Activated CD8-positive, alpha-beta memory T cell treated with anti-CD3 and anti-CD28 coated beads for 1 hour (primary cell): Measurements from ENCODE around the gene DCAF11.

Experiments used
- DNase-seq, 2 donors: peaks; one replicate each; pipeline ENCODE4 v3.0.0-alpha.2; 2020; ENCODE audit warnings: low read depth in 1 of 2; ENCODE audit errors: extremely low read depth in 1 of 2

Gene DCAF11

DNA sequence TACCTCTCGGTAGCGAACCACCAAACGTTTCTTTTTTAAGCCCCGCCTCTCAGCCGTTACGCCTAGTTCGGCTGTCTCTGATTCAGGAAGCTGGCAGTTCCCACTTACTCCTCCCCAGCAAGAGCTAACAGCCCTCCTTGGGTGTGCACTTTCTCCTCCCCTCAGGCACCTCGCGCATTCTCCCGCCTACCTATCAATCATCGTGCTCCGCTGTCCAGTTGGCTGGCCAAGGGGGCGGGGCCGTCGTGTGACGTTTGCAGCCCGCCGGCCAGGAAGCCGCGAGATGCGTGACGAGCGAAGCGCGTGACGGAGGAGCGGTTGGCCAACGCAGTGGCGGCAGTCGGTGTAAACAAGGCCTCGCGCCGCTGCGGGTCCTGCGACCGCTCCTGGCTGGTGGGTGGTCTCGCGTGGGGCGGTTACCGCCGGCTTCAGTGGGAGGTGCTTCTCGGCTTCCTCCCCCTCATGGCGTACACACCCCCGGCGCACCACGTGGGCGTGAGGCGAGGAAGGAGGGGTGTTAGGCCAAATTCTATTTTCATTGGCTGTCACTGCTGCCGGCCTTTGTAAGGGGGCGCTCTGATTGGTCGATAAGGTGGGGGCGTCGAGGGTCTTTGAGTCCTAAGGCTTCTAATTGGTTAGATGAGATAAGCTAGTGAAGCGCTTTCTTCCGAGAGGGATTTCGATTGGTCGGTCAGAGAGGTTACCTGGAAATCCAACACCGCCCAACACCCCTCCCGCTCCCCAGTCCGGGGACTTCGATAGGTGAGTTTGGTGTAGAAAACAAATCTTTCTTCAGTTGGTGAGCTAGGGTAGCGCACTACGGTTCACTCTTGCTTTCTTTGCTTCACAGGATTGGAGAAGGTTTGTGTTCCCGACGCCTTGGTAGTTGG, at the start of gene DCAF11, which contains the start of gene NRL:
TSS of gene DCAF11 (plus strand) at position 246 of the 890 bp plus-strand sequence. CDS start 818 bp downstream, outside the sequence.
TSS of gene NRL (minus strand) at position 418 of the 890 bp plus-strand sequence. CDS start 32,101 bp downstream, outside the sequence.
- peak; percentile 94 to 97 for DNase-seq

DNA sequence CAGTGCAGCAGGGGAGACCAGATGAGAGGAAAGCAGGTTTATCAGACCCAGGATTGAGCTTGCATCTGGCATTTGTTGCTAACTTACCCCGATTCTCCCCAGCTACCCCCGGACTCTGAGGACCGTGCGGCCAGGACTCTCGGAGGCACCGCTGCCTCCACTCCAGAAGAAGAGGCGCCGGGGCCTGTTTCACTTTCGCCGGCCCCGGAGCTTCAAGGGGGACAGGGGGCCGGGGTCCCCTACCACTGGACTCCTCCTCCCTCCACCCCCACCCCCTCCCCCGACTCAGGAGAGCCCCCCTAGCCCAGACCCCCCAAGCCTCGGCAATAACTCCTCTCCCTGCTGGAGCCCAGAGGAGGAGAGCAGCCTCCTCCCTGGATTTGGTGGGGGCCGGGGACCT, 49.7 kb upstream of the DCAF11 start:
- DNase-seq: no peak

DNA sequence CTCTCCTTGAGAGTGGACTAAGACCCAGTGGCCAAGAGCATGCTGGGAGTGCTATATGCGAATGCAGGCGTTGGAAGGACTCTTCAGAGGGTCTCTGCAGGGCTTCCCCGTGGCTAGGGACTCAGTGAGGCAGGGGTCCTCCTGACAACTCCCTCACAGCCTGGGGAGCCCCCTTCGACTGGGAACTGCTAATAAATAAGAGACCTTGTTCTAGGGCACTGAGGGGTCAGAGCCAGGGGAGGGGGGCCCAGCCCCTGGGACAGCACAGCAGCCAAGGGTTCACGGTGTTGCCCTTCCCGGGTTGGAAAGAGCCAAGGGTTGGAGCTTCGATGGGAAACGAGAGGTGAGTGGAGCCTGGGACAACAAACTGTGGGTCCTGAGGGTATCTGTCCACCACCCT, 49.2 kb upstream of the DCAF11 start:
- DNase-seq: no peak

DNA sequence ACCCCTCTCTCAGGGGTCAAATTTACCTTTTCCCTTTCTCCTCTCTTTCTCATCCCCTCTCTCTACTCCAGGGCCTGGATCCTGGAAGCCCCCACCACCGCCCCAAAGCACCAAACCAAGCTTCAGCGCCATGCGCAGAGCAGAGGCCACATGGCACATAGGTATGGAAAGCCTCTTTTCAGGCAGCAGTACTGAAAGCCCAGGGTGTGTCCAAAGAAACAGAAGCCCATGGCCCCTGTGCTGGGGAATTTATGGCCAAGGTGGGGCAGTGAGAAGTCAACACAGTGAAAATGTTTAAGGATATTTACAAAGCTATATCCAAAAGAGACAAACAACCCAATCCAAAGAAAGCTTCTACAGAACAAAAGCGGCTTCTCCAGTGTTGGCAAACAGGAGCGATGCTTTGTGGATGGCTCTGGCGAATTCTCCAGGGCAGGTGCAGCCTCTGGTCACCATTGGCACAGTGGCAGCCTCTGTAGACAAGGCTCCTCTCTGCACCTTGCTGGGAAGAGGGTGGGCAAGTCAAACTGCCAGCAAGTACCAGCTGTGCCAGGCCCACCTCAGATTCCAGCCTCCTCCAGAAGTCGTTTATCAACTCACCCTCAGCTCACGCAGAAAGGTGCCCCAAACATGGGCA, 48.0 kb upstream of the DCAF11 start:
- DNase-seq: no peak

DNA sequence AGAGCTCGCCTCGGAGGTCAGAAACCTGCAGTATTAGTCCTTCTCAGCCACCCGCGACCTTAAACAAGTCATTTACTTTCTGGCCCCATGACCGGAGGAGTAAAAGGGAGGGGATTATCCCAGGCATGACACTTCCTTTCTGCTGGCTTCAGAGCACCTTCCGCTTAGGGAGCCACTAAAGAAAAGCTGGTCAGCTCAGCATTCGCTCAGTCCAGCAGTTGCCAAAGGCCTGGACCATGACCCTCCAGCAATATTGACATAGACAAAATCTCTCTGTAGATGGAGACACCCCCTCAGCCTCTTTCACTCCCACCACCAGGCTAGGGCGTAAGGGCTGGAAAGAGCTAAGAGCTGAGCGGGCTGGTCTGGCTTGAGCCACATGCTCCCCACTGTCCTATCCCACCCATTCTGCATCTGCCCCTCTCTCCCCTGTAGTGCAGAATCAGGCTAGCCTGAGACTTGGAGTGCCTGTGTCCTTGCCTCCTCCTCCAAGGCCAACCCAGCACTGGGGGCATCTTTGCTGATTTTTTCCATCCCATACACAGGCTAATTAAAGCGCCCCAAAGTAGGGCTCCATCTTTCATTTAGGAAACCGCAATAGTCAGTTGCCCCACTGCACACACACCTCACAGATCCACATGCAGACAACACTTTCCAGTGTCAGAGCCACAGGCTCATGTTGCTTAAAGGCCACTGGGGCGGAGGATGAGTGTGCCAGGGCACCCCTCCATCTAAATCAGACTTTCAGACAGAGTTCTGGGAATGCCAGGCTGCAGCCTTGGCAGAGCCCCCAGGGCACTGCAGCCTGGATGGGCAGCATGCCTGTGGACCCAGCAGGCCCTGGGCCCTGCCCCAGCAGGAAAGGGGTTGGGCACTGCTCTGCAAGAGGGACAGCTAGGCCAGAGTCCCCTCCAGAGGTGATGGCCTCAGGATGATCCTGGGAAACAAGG, 47.2 kb upstream of the DCAF11 start:
- DNase-seq: no peak

DNA sequence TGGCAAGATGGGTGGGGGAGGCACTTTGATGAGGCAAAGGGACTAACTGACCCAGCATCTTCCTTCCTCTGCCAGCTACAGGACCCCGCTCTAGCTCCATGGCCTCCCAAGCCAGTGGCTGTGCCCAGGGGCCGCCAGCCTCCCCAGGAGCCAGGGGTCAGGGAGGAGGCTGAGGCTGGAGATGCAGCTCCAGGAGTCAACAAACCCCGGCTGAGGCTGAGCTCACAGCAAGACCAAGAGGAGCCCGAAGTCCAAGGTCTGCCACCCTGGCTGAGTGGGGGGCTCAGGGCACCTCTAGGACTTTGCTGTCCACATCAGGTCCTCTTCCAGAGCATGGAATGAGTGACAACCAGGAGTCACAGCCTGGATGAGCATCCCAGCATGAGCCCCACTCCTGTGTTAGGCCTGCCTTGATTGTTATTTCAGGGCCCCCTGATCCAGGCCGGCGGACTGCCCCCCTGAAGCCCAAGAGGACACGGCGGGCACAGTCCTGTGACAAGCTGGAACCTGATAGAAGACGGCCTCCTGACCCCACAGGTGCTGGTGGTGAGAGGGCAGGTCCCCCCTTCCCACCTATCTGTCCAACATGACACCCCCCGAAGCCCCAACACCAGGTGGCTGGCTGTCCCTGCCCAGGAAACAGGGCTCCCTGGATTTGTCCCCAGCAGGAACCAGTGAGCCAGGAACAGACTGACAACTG, 45.7 kb upstream of the DCAF11 start:
- no peak for DNase-seq

DNA sequence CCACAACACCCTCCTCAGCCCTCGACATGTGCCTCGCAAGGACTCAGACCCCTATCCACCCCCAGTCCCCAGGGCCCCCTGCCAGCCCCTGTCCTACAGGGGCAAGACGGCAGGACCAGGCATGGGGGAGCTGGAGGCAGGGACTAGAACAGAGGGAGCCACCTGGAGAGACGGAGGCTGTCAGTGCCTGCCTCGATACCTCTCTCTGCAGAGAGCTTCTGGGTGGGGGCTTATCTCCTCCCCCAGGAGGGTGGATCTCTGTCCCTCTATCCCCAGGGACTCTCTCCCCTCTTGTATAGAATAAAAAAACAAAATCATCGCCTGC, 45.2 kb upstream of the DCAF11 start:
- no peak for DNase-seq

DNA sequence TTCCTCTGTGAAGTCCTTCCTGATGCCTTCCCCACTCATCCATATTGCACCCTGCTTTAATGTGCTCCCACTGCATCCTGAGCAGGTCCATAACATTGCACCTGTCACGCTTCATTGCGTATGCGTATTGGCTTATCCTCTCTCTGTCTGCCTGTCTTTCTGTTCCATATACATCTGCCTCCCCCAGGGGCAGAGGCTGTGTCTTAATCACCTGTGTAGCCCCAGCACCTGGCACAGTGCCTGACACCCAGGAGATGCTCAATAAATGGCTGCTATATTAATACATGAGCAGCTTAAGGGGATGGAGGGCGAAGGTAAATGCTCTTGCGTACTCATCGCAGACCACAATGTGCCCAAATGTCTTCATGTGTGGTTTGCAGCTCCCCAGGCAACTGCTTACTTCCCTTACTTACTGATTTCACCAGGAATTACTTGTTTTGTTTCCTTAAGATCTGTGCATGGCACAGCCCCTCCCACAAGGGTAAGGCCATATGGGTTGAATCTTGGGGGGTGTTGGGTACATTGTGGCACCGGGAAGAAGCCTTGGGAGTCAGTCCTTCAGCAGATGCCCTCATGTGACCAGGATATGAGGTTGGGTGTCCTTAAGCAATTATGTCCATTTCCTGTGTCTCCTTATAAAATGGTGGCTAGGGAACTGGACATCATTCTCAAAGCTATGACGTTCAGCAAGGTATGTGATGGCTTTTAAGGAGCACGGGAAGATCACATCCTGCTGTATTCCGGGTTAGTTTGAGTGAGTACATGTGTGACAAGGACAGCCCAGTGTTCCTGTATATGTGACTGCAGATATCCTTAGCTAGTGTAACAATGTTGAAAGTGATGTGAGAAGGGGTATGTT, 44.1 kb upstream of the DCAF11 start:
- no peak for DNase-seq

DNA sequence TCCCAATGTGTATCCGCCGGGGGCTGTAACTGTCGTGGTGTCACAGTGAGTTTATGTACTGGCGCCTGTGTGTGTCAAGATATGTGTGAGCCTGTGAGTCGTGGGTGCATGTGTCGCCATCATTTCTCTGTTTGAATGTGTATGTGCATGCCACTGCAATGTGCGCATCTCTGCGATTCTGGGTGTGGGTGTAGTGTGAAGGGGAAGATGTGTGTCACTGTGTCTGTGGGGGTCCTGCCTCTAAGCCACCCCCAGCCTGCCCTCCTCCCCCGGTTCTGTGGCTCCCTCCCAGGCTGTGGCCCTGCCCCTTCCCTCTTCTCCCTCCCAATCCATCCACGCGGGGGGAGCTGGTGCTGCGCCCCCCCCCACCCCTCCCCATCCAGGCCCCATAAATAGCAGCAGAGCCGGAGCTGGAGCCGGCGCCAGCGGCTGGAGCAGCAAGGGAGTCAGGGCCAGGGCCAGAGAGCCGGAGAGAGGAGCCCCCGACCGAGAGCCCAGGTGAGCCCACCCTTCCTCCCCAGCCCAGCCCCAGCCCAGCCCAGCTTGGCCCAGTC, 43.4 kb upstream of the DCAF11 start, which contains the start of gene CPNE6:
TSS of gene CPNE6 (plus strand) at position 419 of the 554 bp plus-strand sequence. CDS start 1,375 bp downstream, outside the sequence.
- no peak for DNase-seq

DNA sequence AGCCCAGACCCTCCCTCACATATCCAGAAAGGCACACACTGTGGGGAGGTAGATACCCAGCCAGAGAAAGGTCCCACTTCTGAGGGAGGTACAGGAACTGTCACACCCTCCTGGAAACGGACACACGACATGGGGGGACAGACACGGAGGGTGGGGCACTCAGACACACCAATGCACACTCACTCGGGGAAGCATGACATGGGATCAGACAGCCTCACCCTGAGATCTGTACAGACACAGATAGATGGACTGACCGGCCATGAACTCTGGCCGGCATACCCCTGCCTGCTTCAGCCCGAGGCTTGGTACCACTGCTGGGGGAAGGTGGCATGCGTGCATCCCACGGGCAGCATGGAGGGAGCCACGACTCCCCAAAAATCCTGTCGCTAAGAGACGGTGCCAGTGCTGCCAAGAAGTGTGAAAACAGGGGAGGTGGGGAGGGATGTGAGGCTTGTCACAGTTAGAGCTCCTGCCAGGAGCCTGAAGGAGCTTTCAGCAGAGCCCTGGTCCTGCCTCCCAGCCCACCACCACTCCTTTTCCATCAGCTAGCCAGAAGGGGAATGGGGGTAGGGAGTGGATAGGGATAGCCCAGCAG, 42.6 kb upstream of the DCAF11 start:
- DNase-seq: no peak

DNA sequence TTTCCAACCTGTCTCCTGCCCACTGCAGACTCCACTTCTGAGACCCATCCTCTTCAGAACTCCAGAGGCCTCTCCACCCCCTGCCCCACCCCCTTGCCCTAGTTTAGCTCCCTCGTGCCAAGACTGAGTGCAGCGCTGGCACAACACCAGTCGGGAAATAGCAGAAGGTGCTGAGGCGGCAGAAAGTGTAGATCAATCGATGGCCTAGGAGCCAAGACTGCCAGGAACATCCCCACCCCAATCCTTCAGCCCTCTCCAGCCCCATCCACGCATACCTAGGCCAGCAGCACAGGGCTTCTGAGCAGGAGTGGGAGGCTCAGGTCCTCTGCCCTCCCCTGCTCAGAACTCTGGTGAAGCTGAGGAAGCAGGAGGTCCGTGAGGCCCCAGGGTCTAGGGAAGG, 42.1 kb upstream of the DCAF11 start:
- DNase-seq: no peak

DNA sequence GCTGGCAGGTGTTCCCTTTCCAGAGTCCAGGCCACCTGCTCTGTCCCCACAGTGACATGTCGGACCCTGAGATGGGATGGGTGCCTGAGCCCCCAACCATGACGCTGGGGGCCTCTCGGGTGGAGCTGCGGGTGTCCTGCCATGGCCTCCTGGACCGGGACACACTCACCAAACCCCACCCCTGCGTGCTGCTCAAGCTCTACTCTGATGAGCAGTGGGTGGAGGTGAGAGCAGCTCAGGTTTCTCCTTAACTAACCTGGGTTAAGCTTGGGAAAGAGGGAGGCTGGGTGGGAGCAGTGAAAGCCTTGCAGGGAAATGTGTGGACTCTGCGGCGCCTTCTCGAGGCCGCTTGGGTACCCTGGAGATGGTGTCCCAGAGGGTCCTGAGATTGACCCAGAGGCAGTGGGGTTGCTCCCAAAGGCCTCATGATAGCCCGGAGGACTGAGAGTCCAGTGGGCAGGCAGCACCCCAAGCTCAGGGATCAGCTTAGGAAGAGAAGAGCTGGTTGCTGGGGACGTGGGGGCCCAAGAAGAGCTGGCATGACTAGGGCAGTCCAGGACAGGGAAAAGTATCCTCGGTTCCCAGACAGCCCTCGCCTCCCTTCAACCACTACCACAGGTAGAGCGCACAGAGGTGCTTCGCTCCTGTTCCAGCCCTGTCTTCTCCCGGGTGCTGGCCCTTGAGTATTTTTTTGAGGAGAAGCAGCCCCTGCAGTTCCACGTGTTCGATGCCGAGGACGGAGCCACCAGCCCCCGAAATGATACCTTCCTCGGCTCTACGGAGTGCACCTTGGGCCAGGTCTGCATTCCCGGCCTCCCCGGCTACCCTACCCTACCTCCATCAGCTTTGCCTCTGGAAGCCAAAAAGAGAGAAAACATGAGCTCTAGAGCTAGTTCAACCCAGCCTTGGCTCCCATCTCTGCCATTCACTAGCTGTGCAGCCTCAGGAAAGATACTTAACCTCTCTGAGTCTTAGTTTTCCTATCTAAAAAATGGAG, 41.4 kb upstream of the DCAF11 start:
- no peak for DNase-seq

DNA sequence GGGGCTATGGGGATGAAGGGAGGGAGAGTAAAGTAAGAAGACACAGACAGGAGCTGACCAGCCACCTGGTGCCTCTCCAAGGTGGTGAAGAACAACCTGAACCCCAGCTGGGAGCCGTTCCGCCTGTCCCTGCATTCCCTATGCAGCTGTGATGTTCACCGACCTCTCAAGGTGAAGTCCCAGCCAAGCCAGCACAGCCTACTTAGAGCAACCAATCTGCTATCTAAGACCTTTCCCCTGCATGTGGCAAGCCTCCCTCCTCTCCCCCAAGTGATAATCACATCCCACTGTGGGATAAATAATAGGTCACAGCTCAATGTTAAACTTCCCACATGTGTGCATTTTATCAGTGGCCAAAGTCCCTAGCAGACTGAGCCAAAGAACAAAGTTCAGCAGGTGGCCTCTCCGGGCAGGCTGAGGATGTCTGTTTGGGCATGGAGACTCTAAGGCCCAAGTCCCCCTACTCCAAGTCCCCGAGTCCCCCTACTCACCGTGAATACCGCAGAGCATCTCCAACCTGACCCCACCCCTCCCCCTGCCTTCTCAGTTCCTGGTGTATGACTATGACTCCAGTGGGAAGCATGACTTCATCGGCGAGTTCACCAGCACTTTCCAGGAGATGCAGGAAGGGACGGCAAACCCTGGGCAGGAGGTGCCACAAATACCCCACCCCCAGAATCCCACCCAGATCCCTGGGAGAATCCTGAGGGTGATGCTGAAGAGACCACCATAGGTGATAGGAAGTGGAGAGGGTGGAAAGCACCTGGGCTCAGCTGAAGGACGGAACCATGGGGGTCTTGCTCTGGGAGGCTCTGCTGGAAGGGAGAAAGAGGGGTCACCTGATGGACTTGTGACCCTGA, 39.7 kb upstream of the DCAF11 start:
- DNase-seq: no peak

DNA sequence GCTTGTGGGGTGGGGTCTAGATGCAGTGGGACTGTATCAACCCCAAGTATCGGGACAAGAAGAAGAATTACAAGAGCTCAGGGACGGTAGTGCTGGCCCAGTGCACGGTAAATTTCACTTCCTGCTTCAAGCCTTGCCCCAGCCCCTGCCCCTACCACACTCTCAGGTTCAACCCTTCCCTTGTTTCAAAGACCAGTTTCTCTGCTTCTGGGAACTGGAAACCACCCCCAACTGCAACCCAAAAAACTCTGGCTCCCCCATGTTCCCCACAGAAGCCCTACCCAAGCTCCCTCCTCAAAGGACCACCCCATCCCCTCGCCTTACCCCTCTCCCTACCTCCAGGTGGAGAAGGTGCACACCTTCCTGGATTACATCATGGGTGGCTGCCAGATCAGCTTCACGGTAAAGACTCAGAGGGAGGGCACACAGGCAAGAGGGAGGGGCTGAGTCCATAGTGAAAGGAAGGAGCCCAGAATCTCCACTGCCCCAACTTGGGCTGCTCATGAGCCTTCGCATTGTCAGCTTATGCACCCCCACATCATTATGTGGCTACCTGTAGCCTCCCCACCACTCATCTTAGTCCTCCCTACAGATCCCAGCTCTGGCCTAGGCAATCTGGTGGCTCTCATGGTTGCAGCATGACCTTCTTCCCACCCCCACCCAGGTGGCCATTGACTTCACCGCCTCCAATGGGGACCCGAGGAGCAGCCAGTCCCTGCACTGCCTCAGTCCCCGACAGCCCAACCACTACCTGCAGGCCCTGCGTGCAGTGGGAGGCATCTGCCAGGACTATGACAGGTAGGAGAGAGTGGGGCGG, 38.9 kb upstream of the DCAF11 start:
- DNase-seq: no peak

DNA sequence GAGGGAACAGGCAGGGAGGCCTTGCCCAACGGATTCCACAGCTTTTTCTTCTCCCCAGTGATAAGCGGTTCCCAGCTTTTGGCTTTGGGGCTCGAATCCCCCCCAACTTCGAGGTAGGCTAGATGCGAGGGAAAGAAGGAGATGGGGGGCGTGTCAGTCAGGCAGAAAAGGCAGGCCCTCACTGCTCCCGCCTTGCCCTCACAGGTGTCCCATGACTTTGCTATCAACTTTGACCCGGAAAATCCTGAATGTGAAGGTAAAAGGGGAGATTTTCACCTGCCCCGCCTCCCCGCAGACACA, 38.3 kb upstream of the DCAF11 start:
- no peak for DNase-seq

DNA sequence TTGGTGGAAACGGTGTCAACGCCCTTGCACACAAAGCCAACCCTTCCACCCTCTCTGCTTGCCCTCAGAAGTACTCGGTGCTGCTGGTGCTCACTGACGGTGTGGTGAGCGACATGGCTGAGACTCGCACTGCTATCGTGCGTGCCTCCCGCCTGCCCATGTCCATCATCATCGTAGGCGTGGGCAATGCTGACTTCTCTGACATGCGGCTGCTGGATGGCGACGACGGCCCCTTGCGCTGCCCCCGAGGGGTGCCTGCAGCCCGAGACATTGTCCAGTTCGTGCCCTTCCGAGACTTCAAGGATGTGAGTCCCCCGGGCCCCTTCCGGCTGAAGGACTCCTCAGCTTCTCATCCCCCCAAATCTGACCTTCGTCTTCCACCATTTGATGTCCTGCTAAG, 37.5 kb upstream of the DCAF11 start:
- DNase-seq: no peak
